ENCODE measurements around the gene CSRP2.

The CSRP2 gene

GRCh38 chr12:76890151-76891143 is 11.6 kb upstream of the CSRP2 start:
- DNase-seq, result no peak

GRCh38 chr12:76888775-76889174 is 10.0 kb upstream of the CSRP2 start:
- no peak for DNase-seq

GRCh38 chr12:76883811-76884210 is 5.0 kb upstream of the CSRP2 start:
- no peak for DNase-seq

GRCh38 chr12:76883151-76883550 is 4.3 kb upstream of the CSRP2 start:
- DNase-seq, result no peak

- no peak for DNase-seq
Observed at GRCh38 chr12:76882367-76882766, 3.5 kb upstream of the CSRP2 start.

- DNase-seq, result no peak
Observed at GRCh38 chr12:76881142-76881541, 2.3 kb upstream of the CSRP2 start.

- no peak for DNase-seq
Observed at GRCh38 chr12:76880519-76881023, 1.8 kb upstream of the CSRP2 start.

- no peak for DNase-seq
Observed at GRCh38 chr12:76879710-76880518, 1.1 kb upstream of the CSRP2 start.

- no peak for DNase-seq
Observed at GRCh38 chr12:76878099-76878898, 520 bp downstream of the CSRP2 start.

GRCh38 chr12:76876696-76877229 is 2.1 kb downstream of the CSRP2 start:
- no peak for DNase-seq

GRCh38 chr12:76874491-76875190 is 4.2 kb downstream of the CSRP2 start:
- no peak for DNase-seq

GRCh38 chr12:76874027-76874426 is 4.8 kb downstream of the CSRP2 start:
- no peak for DNase-seq

- no peak for DNase-seq
Observed at GRCh38 chr12:76872415-76872814, 6.4 kb downstream of the CSRP2 start.

- no peak for DNase-seq
Observed at GRCh38 chr12:76871742-76872141, 7.1 kb downstream of the CSRP2 start.

- DNase-seq, result no peak
Observed at GRCh38 chr12:76871082-76871481, 7.7 kb downstream of the CSRP2 start.

- DNase-seq, result no peak
Observed at GRCh38 chr12:76866726-76867125, 12.1 kb downstream of the CSRP2 start.

- DNase-seq, result no peak
Observed at GRCh38 chr12:76866151-76866567, 12.7 kb downstream of the CSRP2 start.

- DNase-seq, result no peak
Observed at GRCh38 chr12:76864791-76865400, 13.9 kb downstream of the CSRP2 start.

- no peak for DNase-seq
Observed at GRCh38 chr12:76863837-76864236, 15.0 kb downstream of the CSRP2 start.

GRCh38 chr12:76863005-76863670 is 15.7 kb downstream of the CSRP2 start:
- DNase-seq, result no peak

GRCh38 chr12:76860256-76860655 is 18.6 kb downstream of the CSRP2 start:
- no peak for DNase-seq
